Renal cortical epithelial cell (primary cell): ENCODE measurements around the gene TIAM2. TPM values are rescaled to one million over a fixed set of nuclear protein-coding genes. Genes with fewer than 3 reads are reported as not detected.
A peak's percentile ranks its signal among the peaks of the same experiment; 100 is the strongest.

Source experiments
- DNase-seq: peaks from one replicate; pipeline ENCODE4 v3.0.0-alpha.2; 2011; ENCODE audit warnings: low read depth
- total RNA-seq: library from RNA; depleted of rRNA; stranded (reverse); fragments of >200 nt; gene quantifications from 2 replicates; pipeline ENCODE4 v1.2.3, GENCODE V29; 2014

The TIAM2 gene
- total RNA-seq, 1 donor from 2014 or later, result 10.8 TPM

DNA sequence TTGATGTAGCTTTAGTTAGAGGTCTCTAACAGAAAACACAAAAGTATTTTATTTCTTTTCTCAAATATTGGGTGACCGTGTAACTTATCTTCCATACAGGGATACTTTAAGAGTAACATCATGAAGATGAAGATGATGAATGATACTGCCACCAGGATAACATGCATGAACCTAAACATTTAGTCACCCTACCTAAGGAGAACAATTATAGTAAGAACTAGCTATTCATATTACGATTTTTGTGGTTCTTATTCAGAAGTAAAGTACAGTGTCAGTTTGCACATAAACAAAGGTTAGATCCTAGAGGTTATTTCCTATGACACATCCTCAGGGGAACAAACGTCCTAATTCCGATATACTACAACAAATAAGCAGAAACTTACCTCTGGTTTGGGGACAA lies 289.7 kb downstream of the TIAM2 start:
- no peak for DNase-seq

DNA sequence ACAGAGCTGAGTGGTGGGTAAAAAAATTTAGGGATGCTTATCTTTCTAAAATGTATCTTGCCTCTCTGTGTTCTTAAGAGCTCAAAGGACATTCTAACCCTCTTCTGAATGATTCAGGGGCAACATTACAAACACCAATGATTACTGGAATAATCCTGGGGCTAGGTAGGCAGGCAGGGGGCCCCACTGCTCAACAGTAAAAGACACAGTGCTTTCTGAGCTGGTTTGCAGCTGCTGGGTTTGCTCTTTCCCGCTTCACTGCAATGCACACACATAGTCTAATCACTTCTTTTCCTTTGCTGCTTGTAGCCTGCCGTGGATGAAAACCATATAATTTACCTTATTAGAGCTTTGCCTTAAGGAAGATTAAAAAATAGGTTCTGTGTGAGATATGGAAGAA lies 292.6 kb downstream of the TIAM2 start:
- no peak for DNase-seq

- DNase-seq, result no peak
Observed at GRCh38 chr6:155290491-155290890, 295.4 kb downstream of the TIAM2 start.

DNA sequence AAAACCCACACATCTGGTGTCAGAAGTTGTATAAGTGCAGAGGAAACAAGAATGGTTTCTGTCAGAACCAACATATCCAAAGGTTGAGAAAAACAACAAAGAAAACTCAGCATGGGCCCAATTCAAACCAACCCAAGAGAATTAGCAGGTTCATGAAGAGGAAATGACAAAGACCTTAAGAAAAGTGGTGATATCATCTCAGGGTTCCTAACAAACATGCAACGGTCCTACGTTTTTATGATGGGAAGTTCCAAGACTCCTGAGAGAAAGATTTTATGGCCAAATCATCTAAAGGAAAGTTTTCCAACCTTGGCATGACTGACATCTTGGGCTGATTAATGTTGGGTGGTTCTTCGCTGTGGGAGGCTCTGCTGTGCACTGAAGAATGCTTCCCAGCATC lies 296.2 kb downstream of the TIAM2 start:
- DNase-seq, result no peak

- no peak for DNase-seq
Observed at GRCh38 chr6:155292711-155293110, 297.6 kb downstream of the TIAM2 start.

- DNase-seq, result no peak
Observed at GRCh38 chr6:155297669-155298068, 302.6 kb downstream of the TIAM2 start.

- DNase-seq, result peak; percentile 51
Observed at GRCh38 chr6:155301867-155302266, 306.8 kb downstream of the TIAM2 start.

- DNase-seq, result no peak
Observed at GRCh38 chr6:155303361-155303870, 308.3 kb downstream of the TIAM2 start.

- no peak for DNase-seq
Observed at GRCh38 chr6:155306958-155307357, 311.8 kb downstream of the TIAM2 start.
